Retinal pigment epithelial cell (primary cell): ENCODE results near the gene AGPAT3.

ENCODE experiments used
- DNase-seq: peaks from one replicate; pipeline ENCODE4 v3.0.0-alpha.2; 2010; ENCODE audit warnings: low read depth
- H3K4me3 ChIP-seq: 2 replicates; pipeline ENCODE4 v1.5.1; 2011; ENCODE audit warnings: mild to moderate bottlenecking, low read length, control low read depth, moderate library complexity
- TF ChIP-seq, protein P1 (sequence below): conservative IDR thresholded peaks from 2 replicates; pipeline ENCODE4 v1.5.1; 2011; ENCODE audit warnings: low read depth, low read length, control low read depth, inconsistent platforms

Gene AGPAT3

DNA sequence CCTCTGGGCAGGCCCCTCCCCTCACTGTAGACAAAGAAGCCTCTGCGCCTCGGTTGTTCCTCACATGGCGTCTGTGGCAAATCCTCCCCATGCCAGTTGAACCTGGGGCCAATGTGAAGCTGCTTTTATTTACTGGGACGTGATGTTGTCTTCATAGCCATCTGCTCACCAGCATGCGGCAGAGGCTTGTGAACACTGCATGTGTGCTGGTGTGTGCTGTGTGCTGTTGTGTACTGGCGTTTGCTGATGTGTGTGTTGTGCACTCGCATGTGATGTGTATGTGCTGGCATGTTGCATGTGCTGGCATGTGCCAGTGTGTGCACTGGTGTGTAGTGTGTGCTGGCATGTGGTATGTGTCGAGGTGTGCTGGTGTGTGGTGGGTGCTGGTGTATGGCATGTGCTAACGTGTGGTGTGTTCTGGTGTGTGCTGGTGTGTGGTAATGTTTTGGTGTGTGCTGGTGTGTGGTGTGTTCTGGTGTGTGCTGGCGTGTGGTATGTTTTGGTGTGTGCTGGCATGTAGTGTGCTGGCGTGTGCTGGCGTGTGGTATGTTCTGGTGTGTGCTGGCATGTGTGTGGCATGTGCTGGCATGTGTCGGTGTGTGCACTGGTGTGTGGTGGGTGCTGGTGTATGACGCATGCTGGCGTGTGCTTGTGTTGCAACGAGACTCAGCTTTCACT lies 109.9 kb downstream of the AGPAT3 start:
- no peak overlapping the region for H3K4me3 ChIP-seq
- TF ChIP-seq, protein P1, sequence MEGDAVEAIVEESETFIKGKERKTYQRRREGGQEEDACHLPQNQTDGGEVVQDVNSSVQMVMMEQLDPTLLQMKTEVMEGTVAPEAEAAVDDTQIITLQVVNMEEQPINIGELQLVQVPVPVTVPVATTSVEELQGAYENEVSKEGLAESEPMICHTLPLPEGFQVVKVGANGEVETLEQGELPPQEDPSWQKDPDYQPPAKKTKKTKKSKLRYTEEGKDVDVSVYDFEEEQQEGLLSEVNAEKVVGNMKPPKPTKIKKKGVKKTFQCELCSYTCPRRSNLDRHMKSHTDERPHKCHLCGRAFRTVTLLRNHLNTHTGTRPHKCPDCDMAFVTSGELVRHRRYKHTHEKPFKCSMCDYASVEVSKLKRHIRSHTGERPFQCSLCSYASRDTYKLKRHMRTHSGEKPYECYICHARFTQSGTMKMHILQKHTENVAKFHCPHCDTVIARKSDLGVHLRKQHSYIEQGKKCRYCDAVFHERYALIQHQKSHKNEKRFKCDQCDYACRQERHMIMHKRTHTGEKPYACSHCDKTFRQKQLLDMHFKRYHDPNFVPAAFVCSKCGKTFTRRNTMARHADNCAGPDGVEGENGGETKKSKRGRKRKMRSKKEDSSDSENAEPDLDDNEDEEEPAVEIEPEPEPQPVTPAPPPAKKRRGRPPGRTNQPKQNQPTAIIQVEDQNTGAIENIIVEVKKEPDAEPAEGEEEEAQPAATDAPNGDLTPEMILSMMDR: no peak
- no peak for DNase-seq

DNA sequence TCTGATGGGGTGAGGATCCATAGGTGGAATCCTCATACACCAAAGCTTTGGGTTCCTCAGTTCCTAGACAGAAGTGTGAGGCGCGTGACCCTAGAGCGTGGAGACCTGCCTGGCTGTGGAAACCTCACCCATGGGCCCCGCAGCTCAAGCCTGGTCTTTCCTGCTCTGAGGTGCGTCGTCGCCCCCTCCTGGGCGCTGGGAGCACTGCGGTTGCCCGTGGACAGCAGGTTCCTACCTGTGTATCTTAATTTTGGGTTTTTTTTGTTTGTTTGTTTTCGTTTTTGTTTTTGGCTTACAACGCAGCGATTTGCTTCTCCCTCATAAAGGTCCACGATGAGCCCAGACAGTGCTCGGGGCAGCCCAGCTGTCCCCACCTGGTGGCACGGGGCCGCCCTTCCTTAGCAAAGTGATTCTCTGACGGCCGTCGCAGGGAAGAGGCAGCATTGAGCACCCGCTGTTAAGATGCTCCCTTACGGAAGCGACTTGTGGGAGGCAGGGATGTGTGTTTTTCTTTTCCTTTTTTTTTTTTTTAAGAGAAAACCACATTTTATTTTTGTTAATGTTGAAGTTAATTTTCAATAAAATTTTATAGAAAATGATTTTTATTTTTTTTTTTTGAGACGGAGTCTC lies 110.6 kb downstream of the AGPAT3 start:
- H3K4me3 ChIP-seq: no peak overlapping the region
- TF ChIP-seq, protein P1: peak; percentile 94
- no peak for DNase-seq

DNA sequence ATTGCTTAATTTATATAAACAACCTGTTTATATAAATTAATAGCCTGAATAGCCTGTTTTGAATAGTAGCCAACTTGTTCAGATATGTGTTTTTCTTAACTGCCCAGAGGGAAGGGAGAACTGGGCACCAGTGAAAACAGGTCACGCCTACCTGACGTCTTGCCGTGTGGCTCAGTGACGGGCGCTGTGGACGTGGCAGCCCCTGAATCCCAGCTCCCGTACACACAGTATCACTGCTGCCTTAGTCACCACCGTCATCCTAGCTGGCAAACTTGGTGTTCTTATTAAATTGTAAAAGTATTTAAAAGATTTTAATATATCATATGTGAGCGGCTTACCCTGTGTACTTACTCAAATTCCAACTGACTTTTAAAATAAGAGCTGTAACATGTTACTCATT lies 111.6 kb downstream of the AGPAT3 start:
- TF ChIP-seq, protein P1: no peak
- peak; percentile 96 for DNase-seq
- no peak overlapping the region for H3K4me3 ChIP-seq

DNA sequence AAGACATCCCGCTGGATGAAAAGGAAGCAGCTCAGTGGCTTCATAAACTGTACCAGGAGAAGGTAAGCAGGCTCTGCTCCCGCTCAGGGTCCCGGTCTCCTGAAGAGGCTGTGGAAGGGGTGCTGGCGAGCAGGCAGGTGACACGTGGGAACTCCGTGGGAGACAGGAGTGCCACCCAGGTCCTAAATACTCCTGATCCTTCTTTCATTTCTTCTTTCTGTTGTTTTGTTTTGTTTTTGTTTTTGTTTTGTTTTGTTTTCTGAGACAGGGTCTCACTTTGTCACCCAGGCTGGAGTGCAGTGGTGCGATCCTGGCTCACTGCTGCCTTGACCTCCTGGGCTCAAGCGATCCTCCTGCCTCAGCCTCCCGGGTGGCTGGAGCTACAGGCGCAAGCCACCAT lies 113.0 kb downstream of the AGPAT3 start:
- H3K4me3 ChIP-seq: no peak overlapping the region
- DNase-seq: no peak
- TF ChIP-seq, protein P1: no peak

DNA sequence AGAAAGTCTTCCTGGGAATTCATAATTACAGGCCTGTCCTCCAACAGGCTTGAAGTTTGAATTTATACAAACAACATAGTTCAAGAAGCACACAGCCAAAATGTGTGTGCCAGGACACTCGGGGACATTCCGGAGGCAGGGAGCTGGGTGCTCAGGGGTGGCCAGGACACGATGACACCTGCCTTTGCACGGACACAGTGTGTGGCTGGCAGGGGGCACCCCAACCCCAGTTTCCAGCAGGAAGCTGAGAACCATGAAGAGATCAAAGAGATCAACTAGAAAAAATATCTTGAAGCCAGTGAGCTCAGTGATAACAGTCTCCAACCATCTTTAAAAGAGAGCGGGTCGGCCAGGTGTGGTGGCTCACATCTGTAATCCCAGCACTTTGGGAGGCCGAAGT lies 114.6 kb downstream of the AGPAT3 start:
- DNase-seq: no peak
- no peak overlapping the region for H3K4me3 ChIP-seq
- TF ChIP-seq, protein P1: no peak

DNA sequence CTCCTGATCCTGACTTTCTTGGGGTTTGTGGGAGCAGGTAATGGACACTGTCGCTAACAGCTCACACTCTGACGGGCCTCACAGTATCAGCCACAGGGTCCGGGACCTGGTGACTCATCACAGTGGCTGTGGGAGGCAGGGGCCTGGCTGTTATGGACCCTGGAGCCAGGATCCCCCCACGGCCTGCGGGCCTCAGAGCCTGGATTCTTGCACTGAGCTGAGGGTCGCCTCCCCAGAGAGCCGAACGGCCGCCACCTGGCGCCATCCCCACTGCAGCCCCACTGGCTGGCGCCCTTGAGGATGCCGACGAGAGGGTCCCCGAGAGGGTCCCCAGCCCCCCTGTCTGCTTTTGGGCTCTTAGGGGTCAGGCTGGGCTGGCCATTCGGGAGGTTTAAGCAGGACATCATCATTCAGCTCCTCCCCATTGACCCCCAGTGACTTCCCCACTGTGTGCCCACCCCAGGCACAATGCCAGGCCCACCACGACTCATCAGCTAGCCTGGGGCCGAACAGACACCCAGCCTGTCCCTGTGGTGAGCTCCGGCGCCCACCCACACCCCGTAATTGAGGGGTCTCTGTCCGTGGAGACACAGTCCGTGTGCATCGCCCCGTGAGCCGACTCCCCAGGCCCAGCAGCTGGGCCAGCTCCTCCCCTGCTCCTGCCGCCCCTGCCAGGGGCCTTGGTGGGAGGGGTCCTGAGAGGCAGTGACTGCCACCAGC lies 116.3 kb downstream of the AGPAT3 start:
- H3K4me3 ChIP-seq: no peak overlapping the region
- no peak for DNase-seq
- TF ChIP-seq, protein P1: no peak
